Measurements from ENCODE around the gene SPINK1. TPM values are rescaled to one million over a fixed set of nuclear protein-coding genes. Genes with fewer than 3 reads are reported as not detected.

SPINK1 gene
- total RNA-seq, 1 donor from 2014 or later = not detected

DNA sequence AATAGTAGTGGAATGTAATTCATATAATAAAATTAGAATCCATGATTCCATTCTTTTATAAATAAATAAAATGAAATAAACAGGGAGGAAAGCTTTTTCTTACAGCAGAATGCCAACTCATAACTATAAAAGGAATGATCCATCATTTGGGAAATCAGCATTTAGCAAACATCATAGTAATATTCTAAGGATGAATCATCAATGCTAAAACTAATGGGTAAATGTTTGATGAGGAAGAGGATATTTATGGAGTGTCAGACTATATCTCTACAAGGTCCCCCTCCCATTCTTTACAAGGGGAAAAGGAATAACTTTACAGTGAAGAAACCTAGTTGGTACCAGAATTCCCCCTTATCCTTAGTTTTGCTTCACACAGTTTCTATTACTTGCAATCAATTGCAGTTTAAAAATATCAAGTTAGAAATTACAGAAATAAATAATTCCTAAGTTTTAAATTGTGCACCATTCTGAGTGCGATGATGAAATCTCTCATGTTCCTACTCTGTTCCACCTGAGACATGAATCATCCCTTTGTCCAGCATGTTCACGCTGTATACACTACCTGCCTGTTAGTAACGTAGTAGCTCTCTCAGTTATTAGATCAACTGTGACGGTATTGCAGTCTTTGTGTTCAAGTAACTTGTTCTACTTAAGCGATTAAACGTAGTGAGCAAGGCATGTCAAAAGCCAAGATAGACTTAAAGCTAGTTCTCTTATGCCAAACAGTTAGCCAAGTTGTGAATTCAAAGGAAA lies 34.7 kb downstream of the SPINK1 start:
- no peaks in the 10 kb centered on the region for H3K9me3 ChIP-seq (ENCODE audit: insufficient read depth, low read depth, low read length)
- H3K36me3 Mint-ChIP-seq (ENCODE audit: low read depth, unreplicated experiment) = no peaks in the 10 kb centered on the region
- H3K9me3 Mint-ChIP-seq (ENCODE audit: unreplicated experiment) = no peaks in the 10 kb centered on the region
- no peak overlapping the region for H3K27ac ChIP-seq (ENCODE audit: low read depth, low read length)
- no peak overlapping the region for H3K4me2 ChIP-seq (ENCODE audit: low read length)
- no peaks in the 10 kb centered on the region for H3K79me2 ChIP-seq (ENCODE audit: insufficient read depth, low read length)
- no peaks in the 10 kb centered on the region for H3K27me3 ChIP-seq (ENCODE audit: insufficient read depth, low read length)
- no peaks in the 10 kb centered on the region for H4K20me1 ChIP-seq (ENCODE audit: insufficient read depth, low read length)
- no peak overlapping the region for H3K4me3 Mint-ChIP-seq (ENCODE audit: unreplicated experiment)
- no peaks in the 10 kb centered on the region for H3K4me1 Mint-ChIP-seq (ENCODE audit: low read depth, unreplicated experiment)
- H3K9ac ChIP-seq (ENCODE audit: low read length) = no peak overlapping the region
- TF ChIP-seq, protein P1, sequence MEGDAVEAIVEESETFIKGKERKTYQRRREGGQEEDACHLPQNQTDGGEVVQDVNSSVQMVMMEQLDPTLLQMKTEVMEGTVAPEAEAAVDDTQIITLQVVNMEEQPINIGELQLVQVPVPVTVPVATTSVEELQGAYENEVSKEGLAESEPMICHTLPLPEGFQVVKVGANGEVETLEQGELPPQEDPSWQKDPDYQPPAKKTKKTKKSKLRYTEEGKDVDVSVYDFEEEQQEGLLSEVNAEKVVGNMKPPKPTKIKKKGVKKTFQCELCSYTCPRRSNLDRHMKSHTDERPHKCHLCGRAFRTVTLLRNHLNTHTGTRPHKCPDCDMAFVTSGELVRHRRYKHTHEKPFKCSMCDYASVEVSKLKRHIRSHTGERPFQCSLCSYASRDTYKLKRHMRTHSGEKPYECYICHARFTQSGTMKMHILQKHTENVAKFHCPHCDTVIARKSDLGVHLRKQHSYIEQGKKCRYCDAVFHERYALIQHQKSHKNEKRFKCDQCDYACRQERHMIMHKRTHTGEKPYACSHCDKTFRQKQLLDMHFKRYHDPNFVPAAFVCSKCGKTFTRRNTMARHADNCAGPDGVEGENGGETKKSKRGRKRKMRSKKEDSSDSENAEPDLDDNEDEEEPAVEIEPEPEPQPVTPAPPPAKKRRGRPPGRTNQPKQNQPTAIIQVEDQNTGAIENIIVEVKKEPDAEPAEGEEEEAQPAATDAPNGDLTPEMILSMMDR (IDR thresholded peaks at IDR 0.05; ENCODE audit: insufficient read depth, low read depth, low read length) = no peak
- TF ChIP-seq EZH2 (IDR thresholded peaks at IDR 0.05; ENCODE audit: insufficient read depth, low read length) = no peak
- H3K27me3 Mint-ChIP-seq (ENCODE audit: low read depth, unreplicated experiment) = peaks cover 4% of the 10 kb centered on the region
- H3K36me3 ChIP-seq (ENCODE audit: insufficient read depth, low read length) = no peaks in the 10 kb centered on the region
- FAIRE-seq (no peak), DNase-seq (ENCODE audit: low read depth) (no peak)
- no peak overlapping the region for H3K4me3 ChIP-seq (ENCODE audit: insufficient read depth, low read depth, low read length)
- no peak overlapping the region for H2AFZ ChIP-seq (ENCODE audit: low read depth, low read length)
- H3K27ac Mint-ChIP-seq (ENCODE audit: unreplicated experiment) = no peak overlapping the region
- no peaks in the 10 kb centered on the region for H3K4me1 ChIP-seq (ENCODE audit: insufficient read depth, low read length)

DNA sequence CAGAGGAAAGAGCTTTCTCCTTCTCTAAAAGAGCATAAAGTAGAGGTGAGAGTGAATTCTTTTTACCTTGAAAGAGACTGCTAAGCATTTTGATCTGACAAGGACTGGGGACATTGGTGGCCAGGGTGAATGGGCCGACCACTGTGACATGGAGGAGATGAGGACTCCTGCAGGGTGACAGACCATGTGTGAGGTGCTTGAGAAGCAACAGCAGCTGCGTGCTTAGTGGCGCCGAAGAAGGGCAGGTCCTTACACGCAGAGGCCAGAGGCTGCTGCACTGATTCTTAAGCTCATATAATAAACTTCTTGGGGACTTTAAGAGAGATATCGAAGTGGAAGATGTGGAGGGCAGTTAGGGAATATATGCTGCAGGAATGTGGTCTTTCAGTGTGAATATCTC lies 40.3 kb downstream of the SPINK1 start:
- H3K9me3 Mint-ChIP-seq (ENCODE audit: unreplicated experiment) = no peaks in the 10 kb centered on the region
- DNase-seq (ENCODE audit: low read depth) (no peak), FAIRE-seq (no peak)
- Histone ChIP-seq H3K4me2 (ENCODE audit: low read length) (no peak overlapping the region), H4K20me1 (ENCODE audit: insufficient read depth, low read length) (no peaks in the 10 kb centered on the region), H3K9me3 (ENCODE audit: insufficient read depth, low read depth, low read length) (no peaks in the 10 kb centered on the region), H3K9ac (ENCODE audit: low read length) (no peak overlapping the region), H2AFZ (ENCODE audit: low read depth, low read length) (no peak overlapping the region), H3K36me3 (ENCODE audit: insufficient read depth, low read length) (no peaks in the 10 kb centered on the region), H3K27ac (ENCODE audit: low read depth, low read length) (no peak overlapping the region), H3K79me2 (ENCODE audit: insufficient read depth, low read length) (no peaks in the 10 kb centered on the region), H3K27me3 (ENCODE audit: insufficient read depth, low read length) (no peaks in the 10 kb centered on the region), H3K4me3 (ENCODE audit: insufficient read depth, low read depth, low read length) (no peak overlapping the region), H3K4me1 (ENCODE audit: insufficient read depth, low read length) (no peaks in the 10 kb centered on the region)
- no peak overlapping the region for H3K4me3 Mint-ChIP-seq (ENCODE audit: unreplicated experiment)
- H3K27me3 Mint-ChIP-seq (ENCODE audit: low read depth, unreplicated experiment) = peaks cover 2% of the 10 kb centered on the region
- H3K36me3 Mint-ChIP-seq (ENCODE audit: low read depth, unreplicated experiment) = no peaks in the 10 kb centered on the region
- no peak for TF ChIP-seq EZH2 (IDR thresholded peaks at IDR 0.05; ENCODE audit: insufficient read depth, low read length)
- TF ChIP-seq, protein P1 (IDR thresholded peaks at IDR 0.05; ENCODE audit: insufficient read depth, low read depth, low read length) = no peak
- H3K27ac Mint-ChIP-seq (ENCODE audit: unreplicated experiment) = no peak overlapping the region
- no peaks in the 10 kb centered on the region for H3K4me1 Mint-ChIP-seq (ENCODE audit: low read depth, unreplicated experiment)

DNA sequence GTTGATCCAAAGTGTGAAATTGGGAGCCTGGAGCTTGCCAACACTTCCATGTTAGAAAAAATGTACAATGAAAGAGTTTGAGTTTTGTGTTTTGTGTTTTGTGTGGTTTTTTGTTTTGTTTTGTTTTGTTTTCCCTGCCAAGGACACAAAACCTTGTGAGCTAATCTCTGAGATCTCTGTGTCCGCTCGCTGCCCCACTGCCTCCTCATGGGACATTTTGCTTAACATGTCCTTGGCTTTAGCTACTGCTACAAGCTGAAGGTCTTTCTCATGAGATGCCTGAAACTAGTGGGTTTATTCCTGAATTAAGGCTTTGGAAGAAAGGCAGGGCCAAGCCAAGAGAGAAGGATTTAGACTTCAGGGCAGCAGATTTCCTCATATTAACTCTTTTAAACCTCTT lies 41.7 kb downstream of the SPINK1 start:
- Histone ChIP-seq H2AFZ (ENCODE audit: low read depth, low read length) (no peak overlapping the region), H3K27me3 (ENCODE audit: insufficient read depth, low read length) (no peaks in the 10 kb centered on the region), H4K20me1 (ENCODE audit: insufficient read depth, low read length) (no peaks in the 10 kb centered on the region), H3K4me1 (ENCODE audit: insufficient read depth, low read length) (no peaks in the 10 kb centered on the region), H3K4me2 (ENCODE audit: low read length) (no peak overlapping the region), H3K9ac (ENCODE audit: low read length) (no peak overlapping the region), H3K4me3 (ENCODE audit: insufficient read depth, low read depth, low read length) (no peak overlapping the region), H3K9me3 (ENCODE audit: insufficient read depth, low read depth, low read length) (no peaks in the 10 kb centered on the region), H3K27ac (ENCODE audit: low read depth, low read length) (no peak overlapping the region), H3K79me2 (ENCODE audit: insufficient read depth, low read length) (no peaks in the 10 kb centered on the region), H3K36me3 (ENCODE audit: insufficient read depth, low read length) (no peaks in the 10 kb centered on the region)
- FAIRE-seq (no peak), DNase-seq (ENCODE audit: low read depth) (no peak)
- TF ChIP-seq, protein P1 (IDR thresholded peaks at IDR 0.05; ENCODE audit: insufficient read depth, low read depth, low read length) = no peak
- TF ChIP-seq EZH2 (IDR thresholded peaks at IDR 0.05; ENCODE audit: insufficient read depth, low read length) = no peak
- H3K27me3 Mint-ChIP-seq (ENCODE audit: low read depth, unreplicated experiment) = no peaks in the 10 kb centered on the region
- H3K4me1 Mint-ChIP-seq (ENCODE audit: low read depth, unreplicated experiment) = no peaks in the 10 kb centered on the region
- no peak overlapping the region for H3K4me3 Mint-ChIP-seq (ENCODE audit: unreplicated experiment)
- no peak overlapping the region for H3K27ac Mint-ChIP-seq (ENCODE audit: unreplicated experiment)
- no peaks in the 10 kb centered on the region for H3K36me3 Mint-ChIP-seq (ENCODE audit: low read depth, unreplicated experiment)
- no peaks in the 10 kb centered on the region for H3K9me3 Mint-ChIP-seq (ENCODE audit: unreplicated experiment)

Measured in astrocyte (in vitro differentiated cells and primary cell).